Measurements from ENCODE around the gene MBD3L3. TPM values are rescaled to one million over a fixed set of nuclear protein-coding genes. Genes with fewer than 3 reads are reported as not detected.
"Not testable (repeated sequence)": the region's sequence is repeated elsewhere in the genome, so short reads cannot be mapped to it uniquely, and the experiment has no call there.

Gene MBD3L3
- total and polyA plus RNA-seq, 2 of the 4 experiments (the other 2 are of a cell fraction) = not detected

DNA sequence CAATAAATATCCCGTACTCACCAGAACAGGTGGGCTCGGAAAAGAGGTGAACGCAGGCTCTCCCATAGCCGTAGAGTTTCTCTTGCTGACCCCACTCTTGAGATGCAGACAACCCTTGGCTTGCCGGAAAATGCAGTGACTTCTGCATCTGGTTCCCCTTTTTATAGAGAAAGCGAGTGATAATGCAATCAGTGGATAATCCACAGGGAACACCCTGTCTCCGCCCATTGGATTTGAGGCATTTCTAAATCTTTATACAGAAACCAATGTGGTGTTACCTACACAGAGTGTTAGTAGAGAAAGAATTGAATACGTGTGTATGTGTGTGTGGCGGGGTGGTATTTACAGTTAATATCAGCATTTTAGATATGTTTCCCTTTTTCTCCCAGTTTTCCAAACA, 18.4 kb downstream of the MBD3L3 start, which contains the start of gene MBD3L4:
MBD3L4 (minus strand) TSS at position 101 of the 400 bp plus-strand sequence; CDS start at position 66, 35 bp downstream.
- H3K4ac ChIP-seq (ENCODE audit: low read depth, low read length); in situ Hi-C loops (cut with MboI; ENCODE audit: low sequenced_read_pairs); H3K18ac ChIP-seq (ENCODE audit: low read depth, low read length); ATAC-seq (ENCODE audit: low read depth); CTCF ChIA-PET; H3K4me1 ChIP-seq (ENCODE audit: control insufficient read depth, insufficient read depth, low read length); H3K27ac ChIP-seq (ENCODE audit: insufficient read depth, low read length); H3K9ac ChIP-seq (ENCODE audit: low read depth, low read length); DNase-seq; H3K14ac ChIP-seq (replicated peaks; ENCODE audit: low read depth, low read length); H3K4me2 ChIP-seq (ENCODE audit: low read depth, low read length); H4K5ac ChIP-seq (ENCODE audit: low read depth, low read length); intact Hi-C loops (cut with micrococcal nuclease); H3K79me1 ChIP-seq (ENCODE audit: low read depth in 1 of 2, low read length in 2 of 2); H3K36me3 ChIP-seq (ENCODE audit: control insufficient read depth, insufficient read depth, low read length); H4K8ac ChIP-seq (ENCODE audit: low read depth in 2 of 2, low read length in 2 of 2); H4K91ac ChIP-seq (ENCODE audit: insufficient read depth, low read depth, low read length); H3K9me1 ChIP-seq (ENCODE audit: insufficient read depth, low read length); H3K23ac ChIP-seq (ENCODE audit: low read depth, low read length); H2BK5ac ChIP-seq (ENCODE audit: low read depth, low read length, poor library complexity, severe bottlenecking); H2AK9ac ChIP-seq (replicated peaks; ENCODE audit: low read depth, low read length, poor library complexity); H2BK15ac ChIP-seq (ENCODE audit: low read depth, low read length); H3K56ac ChIP-seq (ENCODE audit: extremely low read depth, insufficient read depth, low read length); POLR2A ChIA-PET (ENCODE audit: unreplicated experiment); BruUV-seq (replicated peaks); H4K20me1 ChIP-seq (ENCODE audit: insufficient read depth, low read length); H2BK20ac ChIP-seq (ENCODE audit: low read depth, low read length); H3K9me3 ChIP-seq (ENCODE audit: control insufficient read depth, insufficient read depth, low read length); H2BK120ac ChIP-seq (ENCODE audit: low read depth, low read length); H2AFZ ChIP-seq (replicated peaks; ENCODE audit: low read length, poor library complexity); H2AK5ac ChIP-seq (ENCODE audit: low read depth, low read length); dilution Hi-C loops (cut with HindIII; ENCODE audit: low sequenced_read_pairs, unreplicated experiment); H3K4me3 ChIP-seq (ENCODE audit: insufficient read depth, low read depth, low read length); H3K27me3 ChIP-seq (ENCODE audit: control insufficient read depth, insufficient read depth, low read length): not testable (repeated sequence)
- WGBS, 2 experiments (ENCODE audit: extremely low coverage in 2 of 2, insufficient read length in 1 of 2) = no CpG with 5 or more reads among the region's 9 CpGs

DNA sequence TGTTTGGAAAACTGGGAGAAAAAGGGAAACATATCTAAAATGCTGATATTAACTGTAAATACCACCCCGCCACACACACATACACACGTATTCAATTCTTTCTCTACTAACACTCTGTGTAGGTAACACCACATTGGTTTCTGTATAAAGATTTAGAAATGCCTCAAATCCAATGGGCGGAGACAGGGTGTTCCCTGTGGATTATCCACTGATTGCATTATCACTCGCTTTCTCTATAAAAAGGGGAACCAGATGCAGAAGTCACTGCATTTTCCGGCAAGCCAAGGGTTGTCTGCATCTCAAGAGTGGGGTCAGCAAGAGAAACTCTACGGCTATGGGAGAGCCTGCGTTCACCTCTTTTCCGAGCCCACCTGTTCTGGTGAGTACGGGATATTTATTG, 28.2 kb downstream of the MBD3L3 start, which contains the start of gene MBD3L5:
MBD3L5 (plus strand) TSS at position 301 of the 400 bp plus-strand sequence; CDS start at position 335, 34 bp downstream.
- H2AK9ac ChIP-seq (replicated peaks; ENCODE audit: low read depth, low read length, poor library complexity); BruUV-seq (replicated peaks); H4K5ac ChIP-seq (ENCODE audit: low read depth, low read length); H3K36me3 ChIP-seq (ENCODE audit: control insufficient read depth, insufficient read depth, low read length); DNase-seq; H3K4me1 ChIP-seq (ENCODE audit: control insufficient read depth, insufficient read depth, low read length); ATAC-seq (ENCODE audit: low read depth); H3K4me3 ChIP-seq (ENCODE audit: insufficient read depth, low read depth, low read length); intact Hi-C loops (cut with micrococcal nuclease); H3K14ac ChIP-seq (replicated peaks; ENCODE audit: low read depth, low read length); H3K4me2 ChIP-seq (ENCODE audit: low read depth, low read length); H2BK5ac ChIP-seq (ENCODE audit: low read depth, low read length, poor library complexity, severe bottlenecking); H4K8ac ChIP-seq (ENCODE audit: low read depth in 2 of 2, low read length in 2 of 2); H3K27me3 ChIP-seq (ENCODE audit: control insufficient read depth, insufficient read depth, low read length); H2AK5ac ChIP-seq (ENCODE audit: low read depth, low read length); H3K9ac ChIP-seq (ENCODE audit: low read depth, low read length); H2AFZ ChIP-seq (replicated peaks; ENCODE audit: low read length, poor library complexity); H3K4ac ChIP-seq (ENCODE audit: low read depth, low read length); H2BK20ac ChIP-seq (ENCODE audit: low read depth, low read length); H3K23ac ChIP-seq (ENCODE audit: low read depth, low read length); H3K9me1 ChIP-seq (ENCODE audit: insufficient read depth, low read length); CTCF ChIA-PET; POLR2A ChIA-PET (ENCODE audit: unreplicated experiment); H3K18ac ChIP-seq (ENCODE audit: low read depth, low read length); H4K91ac ChIP-seq (ENCODE audit: insufficient read depth, low read depth, low read length); H3K79me1 ChIP-seq (ENCODE audit: low read depth in 1 of 2, low read length in 2 of 2); H3K9me3 ChIP-seq (ENCODE audit: control insufficient read depth, insufficient read depth, low read length); H2BK120ac ChIP-seq (ENCODE audit: low read depth, low read length); H3K27ac ChIP-seq (ENCODE audit: insufficient read depth, low read length); in situ Hi-C loops (cut with MboI; ENCODE audit: low sequenced_read_pairs); H2BK15ac ChIP-seq (ENCODE audit: low read depth, low read length); dilution Hi-C loops (cut with HindIII; ENCODE audit: low sequenced_read_pairs, unreplicated experiment); H4K20me1 ChIP-seq (ENCODE audit: insufficient read depth, low read length); H3K56ac ChIP-seq (ENCODE audit: extremely low read depth, insufficient read depth, low read length): not testable (repeated sequence)
- WGBS, 2 experiments (ENCODE audit: extremely low coverage in 2 of 2, insufficient read length in 1 of 2) = no CpG with 5 or more reads among the region's 9 CpGs

All from IMR-90 (cell line).